Activated naive CD4-positive, alpha-beta T cell treated with anti-CD3 and anti-CD28 coated beads for 36 hours (primary cell): Measurements from ENCODE around the gene ERCC3. TPM values are rescaled to one million over a fixed set of nuclear protein-coding genes. Genes with fewer than 3 reads are reported as not detected.

Experiments used
- CTCF ChIA-PET: fragments of 350-600 bp; sonication (Branson Sonifier 250); formaldehyde crosslinking; loops from one replicate; lab custom pipeline; 2021; ENCODE audit warnings: antibody characterized with exemption; lab: Charles Lee
- DNase-seq: peaks from one replicate; pipeline ENCODE4 v3.0.0-alpha.2; 2020
- H3K27ac Mint-ChIP-seq: one replicate; pipeline ENCODE4 v1.8.0; 2021; ENCODE audit warnings: mild to moderate bottlenecking, mixed read lengths
- H3K27me3 Mint-ChIP-seq: one replicate; pipeline ENCODE4 v1.8.0; 2021; ENCODE audit warnings: low read depth, mixed read lengths
- H3K36me3 Mint-ChIP-seq: one replicate; pipeline ENCODE4 v1.8.0; 2021; ENCODE audit warnings: low read depth, mixed read lengths
- H3K4me1 Mint-ChIP-seq: one replicate; pipeline ENCODE4 v1.8.0; 2021; ENCODE audit warnings: low read depth, mixed read lengths
- H3K4me3 Mint-ChIP-seq: one replicate; pipeline ENCODE4 v1.8.0; 2021; ENCODE audit warnings: mild to moderate bottlenecking, moderate library complexity, mixed read lengths
- H3K9me3 Mint-ChIP-seq: one replicate; pipeline ENCODE4 v1.8.0; 2021; ENCODE audit warnings: mixed read lengths
- intact Hi-C: fragments of 100-400 bp; cut with micrococcal nuclease; formaldehyde crosslinking; loops from one replicate; pipeline ENCODE4 v1.15.1; 2023
- total RNA-seq, 2 experiments: library from RNA; stranded (reverse); gene quantifications; one replicate each; pipeline ENCODE4 v1.2.3, GENCODE V29; 2021

Gene ERCC3
- total RNA-seq: 10 to 100 TPM; 37.0 to 41.1 TPM

DNA sequence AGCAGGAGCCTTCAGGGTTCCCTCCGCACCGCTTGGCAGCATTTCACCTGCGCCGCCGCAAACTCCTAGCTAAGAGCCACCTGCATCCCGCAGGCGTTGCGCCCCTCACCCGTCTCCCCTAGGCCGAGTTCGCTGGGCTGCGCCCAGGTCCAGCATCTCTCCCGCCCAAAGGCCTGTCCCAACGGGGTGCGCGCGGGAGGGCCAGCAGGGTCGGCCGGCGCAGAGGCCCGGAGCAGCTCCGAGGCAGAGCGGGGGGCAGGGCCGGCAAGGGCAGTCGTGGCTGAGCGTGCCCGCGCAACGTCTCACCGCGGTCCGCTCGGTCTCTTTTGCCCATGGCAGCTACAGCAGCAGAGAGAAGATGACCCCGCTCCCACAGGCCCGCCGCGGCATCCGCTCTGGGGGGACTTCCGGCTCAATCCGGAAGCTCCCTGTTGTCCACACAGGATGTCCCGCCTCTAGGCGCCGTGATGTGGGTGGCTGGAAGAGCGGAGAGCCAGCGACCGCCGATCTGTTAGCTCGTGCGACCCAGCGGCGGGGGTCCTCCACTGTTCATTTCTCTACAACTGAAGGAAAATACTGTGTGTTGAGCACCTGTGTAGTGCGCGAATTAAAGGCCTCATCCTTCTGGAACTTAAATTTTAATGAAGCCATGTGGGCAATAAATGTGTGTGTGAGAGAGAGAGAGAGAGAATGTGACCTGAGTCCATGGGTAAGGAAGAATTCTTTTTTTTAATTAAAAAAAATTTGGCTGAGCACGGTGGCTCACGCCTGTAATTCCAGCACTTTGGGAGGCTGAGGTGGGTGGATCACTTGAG lies at the start of gene ERCC3:
TSS of gene ERCC3 (minus strand) at position 397 of the 815 bp plus-strand sequence. CDS start at position 334, 63 bp downstream.
- CTCF ChIA-PET: interaction anchor here (0.7 to 1.5 kb wide), 7 partner anchors 13 to 228 kb away, joined by 3 to 6 read pairs (median 3); no protein-coding TSS in a partner anchor
- peak; percentile 88 for DNase-seq
- Mint-ChIP-seq H3K4me1 (peaks cover 25% of the 10 kb centered on the region), H3K9me3 (no peaks in the 10 kb centered on the region), H3K36me3 (peaks cover 26% of the 10 kb centered on the region), H3K4me3 (peak within 1 kb of the TSS; percentile 99), H3K27me3 (no peaks in the 10 kb centered on the region), H3K27ac (peak within 1 kb of the TSS; percentile 95)
- intact Hi-C loops: loop anchor here (1.0 to 5.0 kb wide), 5 partner anchors 122 to 733 kb away; partner anchors contain the start of genes IWS1 and SAP130

DNA sequence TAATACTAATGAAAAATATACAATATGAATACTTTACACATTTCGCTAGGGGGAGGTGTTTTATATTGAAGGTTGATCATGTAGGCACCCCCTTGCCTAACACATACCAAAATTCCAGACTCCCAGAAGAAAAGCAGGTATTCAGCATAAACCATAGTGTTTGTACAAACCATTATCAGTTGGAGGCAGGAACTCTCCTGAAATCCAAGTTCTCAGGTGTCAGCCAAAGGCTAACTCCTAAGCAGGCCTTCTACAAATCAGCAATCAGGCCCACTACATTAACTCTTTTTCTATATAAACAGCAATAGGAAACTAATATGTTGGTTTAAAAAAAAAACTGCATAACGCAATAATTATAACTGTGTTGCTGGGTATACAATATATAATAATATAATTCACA lies 49.3 kb upstream of the ERCC3 start:
- no peak for DNase-seq
- Mint-ChIP-seq H3K36me3 (peaks cover 4% of the 10 kb centered on the region), H3K9me3 (no peaks in the 10 kb centered on the region), H3K27me3 (no peaks in the 10 kb centered on the region), H3K4me1 (peaks cover 30% of the 10 kb centered on the region), H3K27ac (no peak overlapping the region), H3K4me3 (no peak overlapping the region)
- intact Hi-C loops: no loop called here
- CTCF ChIA-PET: interaction anchor here (0.6 kb wide), 1 partner anchor 136 kb away, joined by 3 read pairs; no protein-coding TSS in a partner anchor

DNA sequence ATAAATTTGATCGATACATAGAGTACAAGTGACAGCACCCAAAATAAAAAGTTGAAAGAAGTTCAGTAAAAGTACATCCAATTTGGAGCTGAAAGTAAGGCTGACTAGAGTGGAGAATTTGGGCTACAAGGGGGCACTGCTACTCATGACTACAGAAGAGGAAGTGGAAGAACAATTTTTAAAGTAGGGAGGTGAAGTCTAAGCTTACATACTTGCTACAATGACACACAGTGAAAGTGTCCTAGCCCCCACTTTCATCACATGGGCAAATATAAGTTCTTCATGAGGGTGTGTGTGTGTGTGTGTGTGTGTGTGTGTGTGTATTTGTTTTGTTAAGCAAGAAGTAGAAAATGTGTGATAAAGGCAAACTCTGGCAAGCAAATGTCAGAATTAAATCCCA lies 48.2 kb upstream of the ERCC3 start:
- intact Hi-C loops: no loop called here
- Mint-ChIP-seq H3K9me3 (no peaks in the 10 kb centered on the region), H3K36me3 (peaks cover 7% of the 10 kb centered on the region), H3K27me3 (no peaks in the 10 kb centered on the region), H3K4me3 (no peak overlapping the region), H3K4me1 (peaks cover 21% of the 10 kb centered on the region), H3K27ac (no peak overlapping the region)
- DNase-seq: no peak
- CTCF ChIA-PET: no interaction called here

GRCh38 chr2:127332335-127332734 lies 38.4 kb upstream of the ERCC3 start:
- Mint-ChIP-seq H3K27me3 (no peaks in the 10 kb centered on the region), H3K36me3 (peaks cover 2% of the 10 kb centered on the region), H3K9me3 (no peaks in the 10 kb centered on the region), H3K27ac (no peak overlapping the region), H3K4me3 (no peak overlapping the region), H3K4me1 (no peaks in the 10 kb centered on the region)
- intact Hi-C loops: no loop called here
- no peak for DNase-seq
- CTCF ChIA-PET: no interaction called here

GRCh38 chr2:127330753-127331152 lies 36.8 kb upstream of the ERCC3 start:
- Mint-ChIP-seq H3K27me3 (no peaks in the 10 kb centered on the region), H3K27ac (no peak overlapping the region), H3K9me3 (no peaks in the 10 kb centered on the region), H3K4me1 (no peaks in the 10 kb centered on the region), H3K36me3 (peaks cover 2% of the 10 kb centered on the region), H3K4me3 (no peak overlapping the region)
- CTCF ChIA-PET: interaction anchor here (1.1 kb wide), 1 partner anchor 65 kb away, joined by 3 read pairs; no protein-coding TSS in a partner anchor
- DNase-seq: no peak
- intact Hi-C loops: no loop called here

DNA sequence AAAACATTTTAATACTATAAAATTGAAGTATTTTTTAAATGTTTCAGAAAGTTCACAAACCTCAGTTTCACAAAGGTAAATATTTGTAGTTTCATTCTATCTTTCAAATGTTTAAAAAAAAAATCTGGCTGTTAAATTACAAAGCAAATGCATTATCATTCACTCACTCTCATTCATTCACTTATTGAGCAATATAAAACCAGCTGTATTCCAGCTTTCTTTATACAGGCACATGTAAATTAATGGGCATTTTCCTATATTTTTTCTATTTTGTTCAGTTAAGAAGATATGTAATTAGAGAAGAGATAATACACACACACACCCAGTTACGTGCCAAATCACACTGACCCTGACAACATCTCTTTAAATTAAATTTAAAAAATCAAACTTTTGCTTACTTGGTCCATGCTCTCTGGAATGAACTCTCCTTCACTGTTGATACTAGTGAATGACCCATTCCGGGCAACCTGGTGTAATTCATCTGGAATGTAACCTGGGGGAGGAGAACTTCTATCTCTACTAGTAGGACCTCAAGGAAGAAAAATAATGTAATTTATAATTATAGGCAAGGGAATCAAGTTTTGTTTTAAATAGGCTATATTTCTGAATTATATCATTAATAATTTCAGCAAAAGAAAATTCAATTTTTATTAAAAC lies 32.5 kb upstream of the ERCC3 start:
- peaks cover 18% of the 10 kb centered on the region for H3K36me3 Mint-ChIP-seq
- no peak overlapping the region for H3K4me3 Mint-ChIP-seq
- CTCF ChIA-PET: interaction anchor here (0.6 to 1.0 kb wide), 2 partner anchors 89 to 152 kb away, joined by 3 to 4 read pairs; no protein-coding TSS in a partner anchor
- H3K4me1 Mint-ChIP-seq: no peaks in the 10 kb centered on the region
- no peak overlapping the region for H3K27ac Mint-ChIP-seq
- no peaks in the 10 kb centered on the region for H3K9me3 Mint-ChIP-seq
- no peaks in the 10 kb centered on the region for H3K27me3 Mint-ChIP-seq
- no peak for DNase-seq
- intact Hi-C loops: loop anchor here (10.0 kb wide), 1 partner anchor 318 kb away; the partner anchor contains the start of gene GPR17

GRCh38 chr2:127324635-127325034 lies 30.7 kb upstream of the ERCC3 start:
- DNase-seq: no peak
- Mint-ChIP-seq H3K9me3 (peaks cover 9% of the 10 kb centered on the region), H3K36me3 (peaks cover 34% of the 10 kb centered on the region), H3K27me3 (no peaks in the 10 kb centered on the region), H3K4me3 (no peak overlapping the region), H3K4me1 (peaks cover 6% of the 10 kb centered on the region), H3K27ac (no peak overlapping the region)
- CTCF ChIA-PET: interaction anchor here (0.5 to 2.5 kb wide), 5 partner anchors 23 to 204 kb away, joined by 3 to 20 read pairs (median 4); no protein-coding TSS in a partner anchor
- intact Hi-C loops: loop anchor here (1.0 to 10.0 kb wide), 2 partner anchors 155 to 320 kb away; partner anchors contain the start of gene GPR17

DNA sequence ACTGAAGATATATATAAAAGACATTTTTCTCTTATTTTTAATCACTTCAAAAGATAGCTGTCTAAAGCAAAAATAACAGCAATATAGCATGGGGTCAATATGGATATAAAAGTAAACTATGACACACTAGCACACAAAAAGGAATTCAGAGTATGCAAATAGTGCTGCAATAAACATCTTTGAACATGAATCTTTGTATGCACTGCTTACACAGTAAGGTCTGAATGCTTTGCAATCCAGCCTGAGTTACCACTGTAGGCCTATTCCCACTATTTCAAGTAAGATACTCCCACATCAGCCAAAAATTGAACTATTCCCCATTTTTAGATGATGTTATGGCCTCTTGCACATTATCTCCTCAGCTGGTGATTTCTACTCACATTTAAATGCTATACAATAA lies 27.4 kb upstream of the ERCC3 start:
- Mint-ChIP-seq H3K36me3 (peaks cover 47% of the 10 kb centered on the region), H3K9me3 (peaks cover 9% of the 10 kb centered on the region), H3K4me3 (no peak overlapping the region), H3K27me3 (no peaks in the 10 kb centered on the region), H3K27ac (no peak overlapping the region), H3K4me1 (peaks cover 6% of the 10 kb centered on the region)
- DNase-seq: no peak
- intact Hi-C loops: loop anchor here (10.0 kb wide), 1 partner anchor 323 kb away; the partner anchor contains the start of gene GPR17
- CTCF ChIA-PET: interaction anchor here (0.7 to 1.1 kb wide), 2 partner anchors 17 to 104 kb away, joined by 3 read pairs; no protein-coding TSS in a partner anchor

DNA sequence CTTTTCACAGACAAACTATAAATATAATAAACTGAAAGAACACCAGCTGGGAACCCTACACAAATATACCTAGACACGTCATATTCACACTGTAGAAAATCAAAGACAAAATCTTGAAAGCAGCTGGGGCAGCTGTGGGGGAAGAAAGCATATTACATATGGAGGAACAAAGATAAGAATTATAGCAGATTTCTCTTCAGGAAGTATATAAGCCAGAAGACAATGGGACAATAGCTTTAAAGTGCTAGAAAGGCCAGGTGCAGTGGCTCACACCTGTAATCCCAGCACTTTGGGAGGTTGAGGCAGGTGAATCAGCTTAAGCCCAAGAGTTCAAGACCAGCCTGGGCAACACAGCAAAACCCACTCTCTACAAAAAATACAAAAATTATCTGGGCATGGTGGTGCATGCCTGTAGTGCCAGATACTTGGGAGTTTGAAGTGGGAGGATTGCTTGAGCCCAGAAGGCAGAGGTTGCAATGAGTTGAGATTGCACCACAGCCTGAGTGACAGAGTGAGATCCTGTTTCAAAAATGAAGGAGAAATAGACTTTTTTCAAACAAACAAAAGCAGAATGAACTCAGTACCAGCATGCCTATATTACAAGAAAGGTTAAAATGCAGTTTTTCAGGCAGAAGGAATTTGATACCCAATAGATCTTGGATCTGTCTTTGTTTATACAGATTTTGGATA lies 26.8 kb upstream of the ERCC3 start:
- intact Hi-C loops: loop anchor here (10.0 kb wide), 1 partner anchor 324 kb away; the partner anchor contains the start of gene GPR17
- Mint-ChIP-seq H3K36me3 (peaks cover 47% of the 10 kb centered on the region), H3K4me3 (no peak overlapping the region)

DNA sequence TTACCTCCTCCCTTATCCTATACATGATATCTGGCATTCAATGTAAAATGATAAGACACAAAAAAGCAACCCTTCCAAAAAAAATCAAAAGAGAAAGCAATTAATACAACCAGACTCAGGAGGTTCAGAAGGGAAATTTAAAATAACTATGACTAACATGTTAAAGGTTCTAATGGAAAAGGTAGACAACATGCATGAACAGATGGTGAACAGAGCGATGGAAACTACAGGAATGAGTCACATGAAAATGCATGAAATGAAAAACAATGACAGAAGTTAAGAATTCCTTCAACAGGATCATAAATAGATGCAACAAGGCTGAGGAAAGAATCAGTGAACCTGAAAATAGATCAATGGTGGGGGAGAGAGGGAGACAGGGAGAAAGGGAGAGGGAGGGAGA lies 26.1 kb upstream of the ERCC3 start:
- Mint-ChIP-seq H3K36me3 (peaks cover 52% of the 10 kb centered on the region), H3K4me1 (peaks cover 6% of the 10 kb centered on the region), H3K27me3 (no peaks in the 10 kb centered on the region), H3K27ac (peak overlapping the region; percentile 43), H3K4me3 (no peak overlapping the region), H3K9me3 (peaks cover 9% of the 10 kb centered on the region)
- intact Hi-C loops: loop anchor here (10.0 kb wide), 1 partner anchor 325 kb away; the partner anchor contains the start of gene GPR17
- DNase-seq: no peak
- CTCF ChIA-PET: interaction anchor here (0.7 to 1.1 kb wide), 2 partner anchors 50 to 105 kb away, joined by 3 to 4 read pairs; no protein-coding TSS in a partner anchor

More for the DNA sequence above, 26.8 kb upstream of the ERCC3 start:
- Mint-ChIP-seq H3K27ac (no peak overlapping the region), H3K4me1 (peaks cover 6% of the 10 kb centered on the region), H3K27me3 (no peaks in the 10 kb centered on the region), H3K9me3 (peaks cover 9% of the 10 kb centered on the region)
- CTCF ChIA-PET: interaction anchor here (0.7 to 1.1 kb wide), 2 partner anchors 18 to 104 kb away, joined by 3 read pairs; no protein-coding TSS in a partner anchor
- DNase-seq: no peak

- no peak overlapping the region for H3K27ac Mint-ChIP-seq
- CTCF ChIA-PET: interaction anchor here (1.4 kb wide), 1 partner anchor 165 kb away, joined by 3 read pairs; no protein-coding TSS in a partner anchor
- no peaks in the 10 kb centered on the region for H3K9me3 Mint-ChIP-seq
- H3K36me3 Mint-ChIP-seq: peaks cover 31% of the 10 kb centered on the region
- H3K4me3 Mint-ChIP-seq: no peak overlapping the region
- no peaks in the 10 kb centered on the region for H3K4me1 Mint-ChIP-seq
- no peaks in the 10 kb centered on the region for H3K27me3 Mint-ChIP-seq
- DNase-seq: no peak
- intact Hi-C loops: no loop called here
Observed at GRCh38 chr2:127314193-127314988, 20.4 kb upstream of the ERCC3 start.
